GM18858 (cell line): ENCODE data around the gene VIT.
"Not testable (repeated sequence)": the region's sequence is repeated elsewhere in the genome, so short reads cannot be mapped to it uniquely, and the experiment has no call there.

Experiments
- ATAC-seq: cut with Tn5 transposase; IDR thresholded peaks from one replicate; pipeline ENCODE4 v1.9.1; 2021; ENCODE audit not compliant: unreplicated experiment

VIT gene

GRCh38 chr2:36801088-36801487, 104.6 kb downstream of the VIT start:
- no peak for ATAC-seq

- ATAC-seq = no peak
Observed at GRCh38 chr2:36802952-36803351, 106.4 kb downstream of the VIT start.

GRCh38 chr2:36805635-36806224, 109.2 kb downstream of the VIT start:
- ATAC-seq = no peak

GRCh38 chr2:36807223-36807886, 110.8 kb downstream of the VIT start:
- ATAC-seq = no peak

GRCh38 chr2:36808386-36809068, 112.0 kb downstream of the VIT start:
- ATAC-seq = no peak

GRCh38 chr2:36809069-36809445, 112.5 kb downstream of the VIT start:
- no peak for ATAC-seq

GRCh38 chr2:36811071-36811470, 114.6 kb downstream of the VIT start:
- ATAC-seq = no peak

- no peak for ATAC-seq
Observed at GRCh38 chr2:36812196-36812595, 115.7 kb downstream of the VIT start.

GRCh38 chr2:36818542-36818941, 122.0 kb downstream of the VIT start:
- ATAC-seq = no peak

- ATAC-seq = no peak
Observed at GRCh38 chr2:36819095-36819711, 122.7 kb downstream of the VIT start.

GRCh38 chr2:36820942-36821605, 124.6 kb downstream of the VIT start:
- ATAC-seq = no peak

GRCh38 chr2:36823862-36824261, 127.4 kb downstream of the VIT start:
- ATAC-seq = no peak

- ATAC-seq = no peak
Observed at GRCh38 chr2:36824273-36824672, 127.8 kb downstream of the VIT start.

GRCh38 chr2:36824683-36825082, 128.2 kb downstream of the VIT start:
- not testable (repeated sequence) for ATAC-seq

GRCh38 chr2:36831185-36831584, 134.7 kb downstream of the VIT start:
- ATAC-seq = no peak

- ATAC-seq = no peak
Observed at GRCh38 chr2:36834203-36834602, 137.7 kb downstream of the VIT start.

- ATAC-seq = no peak
Observed at GRCh38 chr2:36834731-36835524, 138.4 kb downstream of the VIT start.

- no peak for ATAC-seq
Observed at GRCh38 chr2:36839976-36840617, 143.6 kb downstream of the VIT start.

GRCh38 chr2:36843838-36844237, 147.3 kb downstream of the VIT start:
- no peak for ATAC-seq

- no peak for ATAC-seq
Observed at GRCh38 chr2:36849265-36849664, 152.8 kb downstream of the VIT start.
